Right forelimb (tissue), 1 donor: Measurements from ENCODE around the gene HERC3.
"Not testable (repeated sequence)": the region's sequence is repeated elsewhere in the genome, so short reads cannot be mapped to it uniquely, and the experiment has no call there.

Experiments
- DNase-seq: peaks from one replicate; pipeline ENCODE4 v3.0.0-alpha.2; 2018

Gene HERC3

DNA sequence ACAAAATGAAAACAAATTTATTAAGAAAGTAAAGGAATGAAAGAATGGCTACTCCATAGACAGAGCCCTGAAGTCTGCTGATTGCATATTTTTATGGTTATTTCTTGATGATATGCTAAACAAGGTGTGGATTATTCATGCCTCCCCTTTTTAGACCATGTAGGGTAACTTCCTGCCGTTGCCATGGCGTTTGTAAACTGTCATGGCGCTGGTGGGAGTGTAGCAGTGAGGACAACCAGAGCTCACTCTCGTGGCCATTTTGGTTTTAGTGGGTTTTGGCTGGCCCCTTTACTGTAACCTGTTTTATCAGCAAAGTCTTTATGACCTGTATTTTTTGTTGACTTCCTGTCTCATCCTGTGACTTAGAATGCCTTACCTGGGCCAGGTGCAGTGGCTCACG is 17.5 kb downstream of the HERC3 start:
- DNase-seq: not testable (repeated sequence)

DNA sequence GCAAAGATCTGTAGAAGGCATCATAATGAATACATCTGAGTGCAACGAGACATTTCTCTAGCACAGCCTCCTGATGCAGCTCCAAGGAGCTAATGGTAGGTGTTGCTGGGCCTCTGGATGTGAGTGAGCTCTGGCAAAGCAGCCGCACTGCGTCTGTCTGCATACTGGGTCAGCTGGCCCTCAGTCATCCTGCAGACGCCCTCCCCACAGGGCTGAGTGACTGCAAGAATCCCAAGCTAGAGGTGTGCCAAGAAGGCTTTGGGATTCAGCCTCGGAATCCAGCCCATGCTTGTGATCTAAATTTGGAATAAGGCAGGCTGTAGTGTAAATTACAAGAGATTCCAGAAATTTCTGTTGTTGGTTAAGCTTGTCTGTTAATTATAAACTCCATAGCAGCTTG is 18.5 kb downstream of the HERC3 start:
- no peak for DNase-seq

DNA sequence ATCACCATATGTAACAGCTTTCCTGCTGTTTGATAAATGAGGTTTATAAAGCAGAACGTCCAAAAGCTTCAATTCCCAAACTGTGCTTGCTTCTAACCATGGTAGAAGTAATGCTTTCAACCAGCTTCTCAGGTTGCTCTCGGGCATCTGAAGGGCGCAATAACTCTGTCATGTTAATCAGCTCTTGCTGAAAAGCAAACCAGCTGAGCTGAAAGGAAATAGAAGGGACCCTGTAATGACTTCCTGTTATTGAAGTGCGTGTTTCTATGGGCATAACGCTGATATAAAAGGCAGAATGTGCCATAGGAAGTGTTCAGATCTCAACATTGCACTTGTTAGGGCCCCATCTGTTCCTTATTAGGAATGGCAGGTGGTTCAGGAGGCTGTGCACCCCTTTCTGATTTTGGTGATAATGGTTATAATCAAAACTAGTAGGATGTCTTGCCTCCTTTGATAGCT is 21.2 kb downstream of the HERC3 start:
- no peak for DNase-seq

DNA sequence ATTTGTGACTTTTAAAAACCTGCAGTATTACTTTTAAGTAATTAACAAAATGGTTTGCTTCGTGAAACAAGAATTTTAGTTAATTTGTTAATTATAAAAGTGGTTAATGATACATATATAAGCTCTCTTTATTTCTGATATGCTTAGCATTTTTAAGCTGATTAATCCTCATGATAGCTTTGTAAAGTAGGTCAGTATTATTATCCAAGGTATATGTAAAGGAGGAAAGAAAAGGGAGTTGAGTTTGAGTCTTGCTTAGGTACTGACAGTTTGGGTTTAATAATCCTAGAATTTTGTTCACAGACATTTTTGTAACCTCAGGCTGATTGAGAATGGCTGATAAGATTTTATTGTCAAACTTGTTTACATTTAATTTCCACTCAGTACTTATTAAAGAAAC is 21.8 kb downstream of the HERC3 start:
- no peak for DNase-seq

GRCh38 chr4:88616275-88617150 is 24.2 kb downstream of the HERC3 start:
- DNase-seq: no peak

DNA sequence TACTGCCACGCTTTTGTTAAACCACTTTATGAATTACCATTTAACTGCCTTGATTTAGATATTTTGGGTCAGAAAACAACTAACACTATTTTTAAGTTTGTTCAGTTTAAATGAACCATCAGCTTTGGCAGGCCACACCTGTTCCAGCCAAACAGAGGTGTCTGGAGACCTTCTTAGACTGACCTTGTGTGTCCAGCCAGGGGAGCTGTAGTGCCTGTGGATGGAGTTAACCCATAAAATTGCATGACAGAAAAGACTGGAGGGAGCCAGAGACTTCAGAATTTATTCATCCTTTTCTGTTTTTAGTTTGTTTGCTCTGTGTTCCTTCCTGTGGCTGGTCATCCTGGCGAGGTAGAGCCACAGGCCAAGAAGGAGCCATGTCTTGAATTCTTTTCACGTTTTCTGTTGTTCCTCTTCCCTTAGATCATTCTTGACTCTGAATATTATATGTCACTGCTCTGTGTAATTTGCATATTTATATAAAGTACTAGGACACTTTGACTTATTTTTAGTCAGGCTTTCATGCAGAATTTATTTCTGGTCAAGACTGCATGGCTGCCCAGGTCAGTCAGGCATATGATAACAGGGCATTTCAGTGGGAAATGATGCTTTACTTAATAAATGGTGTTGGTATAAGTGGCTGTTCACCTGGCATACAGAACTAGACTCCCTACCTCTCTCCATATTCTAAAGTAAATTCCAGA is 26.7 kb downstream of the HERC3 start:
- no peak for DNase-seq

- DNase-seq: no peak
Observed at GRCh38 chr4:88619971-88620370, 27.7 kb downstream of the HERC3 start.

GRCh38 chr4:88621763-88622327 is 29.6 kb downstream of the HERC3 start:
- DNase-seq: no peak

- no peak for DNase-seq
Observed at GRCh38 chr4:88623097-88623496, 30.8 kb downstream of the HERC3 start.

GRCh38 chr4:88628746-88629145 is 36.5 kb downstream of the HERC3 start:
- no peak for DNase-seq

DNA sequence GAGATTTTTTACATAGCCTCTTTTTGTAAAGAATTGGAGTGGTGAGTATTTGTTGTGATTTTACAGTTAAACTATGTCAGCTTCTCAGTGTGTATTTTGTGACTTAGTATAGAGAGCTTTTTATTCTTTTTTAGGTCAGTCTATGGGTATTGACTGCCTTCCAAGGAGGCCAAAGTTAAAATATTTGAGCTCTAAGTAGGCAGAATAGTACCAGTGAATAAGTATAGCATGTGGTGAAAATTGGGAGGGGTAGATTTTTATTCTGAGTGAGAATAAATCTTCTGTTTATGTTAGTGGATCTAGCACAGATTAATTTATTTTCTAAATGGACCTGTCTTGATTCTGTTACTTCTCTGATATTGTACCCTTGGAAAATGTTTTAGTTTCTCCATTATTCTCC is 37.5 kb downstream of the HERC3 start:
- no peak for DNase-seq

GRCh38 chr4:88630756-88631155 is 38.5 kb downstream of the HERC3 start:
- DNase-seq: no peak

DNA sequence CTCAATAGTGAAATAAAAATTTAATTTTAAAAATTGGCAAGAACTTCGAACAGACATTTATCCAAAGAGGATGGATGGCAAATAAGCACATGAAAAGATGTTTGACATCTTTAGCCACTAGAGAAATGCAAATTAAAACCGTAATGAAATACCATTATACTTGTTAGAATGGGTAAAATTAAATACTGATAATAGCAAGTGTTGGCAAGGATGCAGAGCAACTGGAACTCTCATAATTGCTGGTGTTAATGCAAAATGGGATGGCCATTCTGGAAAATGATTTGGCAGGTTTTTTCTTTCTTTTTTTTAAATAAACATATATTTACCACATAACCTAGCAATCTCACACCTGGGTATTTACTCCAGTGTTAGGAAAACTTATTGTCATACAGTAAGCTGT is 51.7 kb downstream of the HERC3 start:
- no peak for DNase-seq

DNA sequence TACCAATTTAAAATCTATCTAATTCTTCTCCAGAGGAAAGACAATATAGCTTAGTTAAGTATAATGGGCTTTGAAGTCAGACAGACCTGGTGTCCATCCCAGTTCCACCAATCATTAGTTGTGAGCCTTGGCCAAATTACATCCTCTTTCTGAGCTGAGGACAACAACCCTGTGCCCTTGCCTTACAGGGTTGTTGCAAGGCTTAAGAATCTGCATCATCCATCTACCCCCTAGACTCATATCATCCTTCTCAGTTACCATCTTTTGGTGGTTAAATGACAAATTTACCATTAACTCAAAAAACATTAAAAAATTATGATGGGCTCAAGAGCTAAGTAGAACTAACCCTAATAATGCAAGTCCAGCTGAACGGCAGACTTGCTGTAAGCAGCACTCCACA is 53.7 kb downstream of the HERC3 start:
- DNase-seq: no peak

DNA sequence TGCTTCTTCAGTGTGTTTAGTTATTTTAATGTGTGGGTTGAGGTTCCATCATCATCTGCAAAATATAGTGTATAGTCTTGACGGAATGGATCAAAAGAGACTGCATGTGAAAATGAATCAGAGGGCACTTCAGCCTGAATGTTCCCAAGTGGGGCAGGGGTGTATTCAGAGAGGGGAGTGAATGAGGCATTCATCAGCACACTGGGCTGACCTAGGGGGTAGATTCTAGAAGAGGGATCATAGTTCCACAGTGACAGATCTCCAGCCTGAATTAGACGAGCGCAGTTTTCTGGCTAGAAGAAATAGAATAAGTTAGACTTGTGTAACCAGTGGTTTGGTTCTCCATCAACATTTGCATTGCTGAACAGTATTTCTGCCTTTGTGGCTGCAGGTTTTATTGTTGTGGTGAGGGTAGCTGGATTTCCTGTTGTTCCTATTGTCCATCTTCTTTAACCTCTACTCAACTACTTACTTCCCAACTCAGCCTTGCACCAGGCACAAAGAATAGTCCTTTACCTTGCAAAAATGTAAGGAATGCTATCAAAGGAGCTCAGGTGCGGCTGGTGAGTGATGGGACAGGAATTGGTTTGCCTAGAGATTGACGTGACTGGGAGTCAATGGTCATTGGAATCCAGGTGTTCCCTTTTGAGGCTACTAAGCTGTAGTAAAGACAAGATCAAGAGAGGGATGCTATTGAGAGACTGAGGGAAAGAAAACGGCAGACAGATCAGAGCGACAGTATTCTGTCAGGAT is 54.4 kb downstream of the HERC3 start:
- no peak for DNase-seq

DNA sequence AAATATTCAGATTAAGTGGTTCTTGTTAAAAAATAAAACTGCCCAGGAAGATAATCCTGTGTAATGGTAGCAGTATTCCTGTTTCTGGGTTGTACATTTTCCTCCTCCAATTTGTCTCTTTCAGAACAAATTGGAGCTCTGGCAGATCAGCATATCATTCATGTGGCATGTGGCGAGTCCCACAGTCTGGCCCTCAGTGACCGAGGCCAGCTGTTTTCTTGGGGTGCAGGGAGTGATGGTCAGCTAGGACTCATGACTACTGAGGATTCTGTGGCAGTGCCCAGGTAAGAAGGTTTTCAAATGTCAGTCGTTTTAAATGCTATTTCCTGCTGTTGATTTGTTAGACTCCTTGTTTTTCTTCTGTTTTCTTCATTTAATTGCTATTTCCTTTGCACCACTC is 57.4 kb downstream of the HERC3 start:
- no peak for DNase-seq

DNA sequence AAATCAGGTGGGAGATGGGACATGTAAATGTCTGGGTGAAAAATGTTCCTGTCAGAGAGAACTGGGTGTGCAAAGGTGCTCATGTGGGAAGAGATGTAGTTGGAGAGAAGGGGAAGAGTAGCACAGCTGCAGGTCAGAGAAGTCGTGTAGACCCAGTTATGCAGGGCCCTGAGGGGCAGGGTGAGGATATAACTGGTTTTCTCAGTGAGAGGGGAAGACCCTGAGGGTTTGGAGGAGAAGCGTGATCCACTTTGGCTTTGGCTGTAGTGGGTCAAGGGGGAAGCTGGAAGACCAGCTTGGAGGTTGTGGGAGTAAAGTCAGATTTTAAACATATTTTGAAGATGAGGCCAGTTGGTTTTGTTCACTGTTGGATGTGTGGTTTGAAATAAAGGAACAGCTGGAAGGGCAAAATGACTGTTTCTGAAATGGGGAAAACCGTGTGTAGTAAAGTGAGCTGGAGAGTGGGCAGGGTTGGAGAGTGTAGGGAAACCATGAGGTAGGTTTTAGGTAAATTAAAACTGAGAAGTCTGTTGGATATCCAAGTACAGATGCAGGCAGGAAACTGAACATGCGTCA is 61.2 kb downstream of the HERC3 start:
- DNase-seq: no peak

DNA sequence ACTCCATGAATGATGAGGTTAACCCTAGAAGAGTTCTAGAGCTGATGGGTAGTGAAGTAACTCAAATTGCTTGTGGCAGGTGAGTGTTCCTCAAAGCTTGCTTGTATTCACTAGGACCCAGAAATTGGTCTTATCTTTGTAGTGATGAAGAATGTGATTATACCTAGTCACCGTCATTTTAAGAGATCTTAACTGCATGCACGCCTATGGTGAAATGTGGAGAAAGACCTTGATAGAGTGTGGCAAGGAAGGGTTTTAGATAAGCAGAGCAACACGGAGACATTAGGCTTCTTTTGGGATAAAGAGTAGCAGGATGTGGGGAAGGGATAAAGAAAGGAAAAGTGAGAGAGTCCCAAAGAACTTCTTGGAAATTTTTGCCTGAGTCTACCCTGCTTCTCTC is 62.9 kb downstream of the HERC3 start:
- no peak for DNase-seq

GRCh38 chr4:88659055-88659889 is 67.0 kb downstream of the HERC3 start:
- DNase-seq: no peak

DNA sequence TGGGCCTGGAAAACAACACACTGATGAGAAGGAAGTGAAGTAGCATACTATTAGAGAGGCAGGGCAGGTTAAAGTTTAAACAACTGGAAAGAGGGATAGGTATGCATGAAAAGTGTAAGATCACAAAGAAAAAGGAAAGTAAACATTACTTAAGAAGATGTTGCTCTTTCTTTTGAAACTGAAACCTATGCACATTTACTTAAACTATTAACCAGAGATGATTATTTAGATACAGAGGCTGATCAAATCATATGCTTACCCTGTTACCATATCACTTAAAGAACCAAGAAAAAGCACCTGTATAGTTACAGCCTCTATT is 67.6 kb downstream of the HERC3 start:
- DNase-seq: no peak

GRCh38 chr4:88660446-88661294 is 68.4 kb downstream of the HERC3 start:
- no peak for DNase-seq
